ENCODE data around the gene CMTM3. TPM values are rescaled to one million over a fixed set of nuclear protein-coding genes. Genes with fewer than 3 reads are reported as not detected.
"Not testable (repeated sequence)": the region's sequence is repeated elsewhere in the genome, so short reads cannot be mapped to it uniquely, and the experiment has no call there.

CMTM3 gene
- total RNA-seq, 1 donor from 2014 or later = 48.1 TPM

GRCh38 chr16:66608241-66609138 is 4.0 kb downstream of the CMTM3 start:
- DNase-seq (ENCODE audit: low spot score) = no peak

- no peak for DNase-seq (ENCODE audit: low spot score)
Measured at GRCh38 chr16:66609139-66609510, 4.6 kb downstream of the CMTM3 start.

GRCh38 chr16:66610111-66610820 is 5.8 kb downstream of the CMTM3 start:
- no peak for DNase-seq (ENCODE audit: low spot score)

GRCh38 chr16:66611911-66612310 is 7.4 kb downstream of the CMTM3 start:
- not testable (repeated sequence) for DNase-seq (ENCODE audit: low spot score)

- DNase-seq (ENCODE audit: low spot score) = no peak
Measured at GRCh38 chr16:66612422-66612821, 7.9 kb downstream of the CMTM3 start.

GRCh38 chr16:66614161-66614802 is 9.8 kb downstream of the CMTM3 start:
- no peak for DNase-seq (ENCODE audit: low spot score)

- DNase-seq (ENCODE audit: low spot score) = no peak
Measured at GRCh38 chr16:66616169-66616568, 11.7 kb downstream of the CMTM3 start.

GRCh38 chr16:66616592-66616991 is 12.1 kb downstream of the CMTM3 start:
- DNase-seq (ENCODE audit: low spot score) = no peak

- no peak for DNase-seq (ENCODE audit: low spot score)
Measured at GRCh38 chr16:66617010-66617434, 12.5 kb downstream of the CMTM3 start.

GRCh38 chr16:66617728-66618127 is 13.2 kb downstream of the CMTM3 start:
- no peak for DNase-seq (ENCODE audit: low spot score)

GRCh38 chr16:66618588-66619375 is 14.3 kb downstream of the CMTM3 start:
- no peak for DNase-seq (ENCODE audit: low spot score)

GRCh38 chr16:66619534-66620428 is 15.3 kb downstream of the CMTM3 start:
- DNase-seq (ENCODE audit: low spot score) = no peak

- DNase-seq (ENCODE audit: low spot score) = no peak
Measured at GRCh38 chr16:66620429-66620795, 15.9 kb downstream of the CMTM3 start.

GRCh38 chr16:66621973-66622372 is 17.5 kb downstream of the CMTM3 start:
- DNase-seq (ENCODE audit: low spot score) = no peak

- DNase-seq (ENCODE audit: low spot score) = no peak
Measured at GRCh38 chr16:66622863-66623262, 18.4 kb downstream of the CMTM3 start.

GRCh38 chr16:66623755-66624154 is 19.3 kb downstream of the CMTM3 start:
- DNase-seq (ENCODE audit: low spot score) = no peak

- peak; percentile 73 for DNase-seq (ENCODE audit: low spot score)
Measured at GRCh38 chr16:66627611-66628378, 23.3 kb downstream of the CMTM3 start.

- DNase-seq (ENCODE audit: low spot score) = peak; percentile 3
Measured at GRCh38 chr16:66629856-66630255, 25.4 kb downstream of the CMTM3 start.

GRCh38 chr16:66630561-66631260 is 26.2 kb downstream of the CMTM3 start:
- DNase-seq (ENCODE audit: low spot score) = peak; percentile 85

All from mesenteric fat pad (tissue), 1 donor.